HUES48 (cell line): Measurements from ENCODE around the gene FPR2.

Experiments used
- H3K27ac ChIP-seq: one replicate; pipeline ENCODE4 v1.7.0; 2013; ENCODE audit warnings: low read depth, low read length, inconsistent platforms
- H3K27me3 ChIP-seq: 2 replicates; pipeline ENCODE4 v1.6.1; 2013; ENCODE audit warnings: mild to moderate bottlenecking, low read length; ENCODE audit not compliant: control insufficient read depth, insufficient read depth
- H3K36me3 ChIP-seq: 2 replicates; pipeline ENCODE4 v1.6.1; 2013; ENCODE audit warnings: low read length; ENCODE audit not compliant: control insufficient read depth, insufficient read depth
- H3K4me1 ChIP-seq: 2 replicates; pipeline ENCODE4 v1.6.1; 2013; ENCODE audit warnings: mild to moderate bottlenecking, low read length; ENCODE audit not compliant: control insufficient read depth, insufficient read depth
- H3K4me3 ChIP-seq: 2 replicates; pipeline ENCODE4 v1.5.1; 2013; ENCODE audit warnings: mild to moderate bottlenecking, low read depth, low read length
- H3K9ac ChIP-seq: 2 replicates; pipeline ENCODE4 v1.6.1; 2013; ENCODE audit warnings: mild to moderate bottlenecking, low read depth, low read length, moderate library complexity
- H3K9me3 ChIP-seq: 2 replicates; pipeline ENCODE4 v1.6.1; 2013; ENCODE audit warnings: low read length; ENCODE audit not compliant: control insufficient read depth, insufficient read depth

The FPR2 gene, protein sequence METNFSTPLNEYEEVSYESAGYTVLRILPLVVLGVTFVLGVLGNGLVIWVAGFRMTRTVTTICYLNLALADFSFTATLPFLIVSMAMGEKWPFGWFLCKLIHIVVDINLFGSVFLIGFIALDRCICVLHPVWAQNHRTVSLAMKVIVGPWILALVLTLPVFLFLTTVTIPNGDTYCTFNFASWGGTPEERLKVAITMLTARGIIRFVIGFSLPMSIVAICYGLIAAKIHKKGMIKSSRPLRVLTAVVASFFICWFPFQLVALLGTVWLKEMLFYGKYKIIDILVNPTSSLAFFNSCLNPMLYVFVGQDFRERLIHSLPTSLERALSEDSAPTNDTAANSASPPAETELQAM

DNA sequence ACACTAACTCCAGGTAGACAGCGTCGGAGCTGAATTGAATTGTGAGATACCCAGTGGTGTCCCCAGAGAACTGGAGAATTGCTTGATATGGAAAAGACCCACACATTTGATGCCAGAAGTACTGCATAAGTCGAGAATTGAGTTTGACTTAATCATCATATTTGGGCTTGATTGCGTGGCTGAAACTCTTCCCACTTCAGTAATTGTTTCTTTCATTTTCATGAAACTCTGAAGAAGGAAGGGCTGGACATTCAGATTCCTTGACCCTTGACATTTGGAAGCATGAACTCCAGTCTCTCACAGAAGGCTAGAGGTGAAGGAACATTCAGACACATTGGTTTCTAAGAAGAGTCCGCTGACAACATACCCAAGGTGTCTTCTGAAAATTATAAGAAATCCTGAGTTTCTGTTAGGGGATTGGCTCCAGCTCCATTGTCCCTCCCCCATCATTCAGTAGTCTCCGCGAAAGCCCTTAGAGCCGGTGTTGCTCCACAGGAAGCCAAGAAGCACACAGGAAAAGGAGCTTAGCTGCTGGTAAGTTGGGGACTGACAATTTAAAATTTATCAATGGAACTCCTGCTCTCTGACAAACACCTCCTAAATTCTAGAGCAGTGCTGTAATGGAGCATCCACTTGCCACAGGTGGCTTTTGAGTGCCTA lies at the start of gene FPR2:
Gene FPR2 (plus strand): TSS at position 484 of the 660 bp plus-strand sequence. CDS start 7,479 bp downstream, outside the sequence.
- Histone ChIP-seq H3K27ac (no peak within 1 kb of the TSS), H3K36me3 (no peaks in the 10 kb centered on the region), H3K4me3 (no peak within 1 kb of the TSS), H3K27me3 (no peaks in the 10 kb centered on the region), H3K4me1 (no peaks in the 10 kb centered on the region), H3K9ac (no peak within 1 kb of the TSS), H3K9me3 (peaks cover 16% of the 10 kb centered on the region)

DNA sequence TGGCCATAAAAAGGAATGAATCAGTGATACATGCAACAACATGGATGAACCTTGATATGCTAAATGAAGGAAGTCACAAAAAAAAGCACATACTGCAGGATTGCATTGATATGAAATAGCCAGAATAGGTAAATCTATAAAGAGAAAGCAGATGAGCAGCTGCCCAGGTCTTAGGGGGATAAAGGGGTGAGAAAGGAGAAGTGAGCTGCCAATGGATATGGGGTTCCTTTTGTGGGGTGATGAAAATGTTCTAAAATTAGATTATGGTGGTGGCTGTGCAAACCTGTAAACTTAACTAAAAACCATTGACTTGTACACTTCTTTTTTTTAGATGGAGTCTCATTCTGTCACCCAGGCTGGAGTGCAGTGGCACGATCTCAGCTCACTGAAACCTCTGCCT lies 49.3 kb upstream of the FPR2 start:
- Histone ChIP-seq H3K4me1 (no peaks in the 10 kb centered on the region), H3K9ac (no peak overlapping the region), H3K9me3 (no peaks in the 10 kb centered on the region), H3K36me3 (no peaks in the 10 kb centered on the region), H3K27me3 (peaks cover 10% of the 10 kb centered on the region), H3K4me3 (no peak overlapping the region), H3K27ac (no peak overlapping the region)

DNA sequence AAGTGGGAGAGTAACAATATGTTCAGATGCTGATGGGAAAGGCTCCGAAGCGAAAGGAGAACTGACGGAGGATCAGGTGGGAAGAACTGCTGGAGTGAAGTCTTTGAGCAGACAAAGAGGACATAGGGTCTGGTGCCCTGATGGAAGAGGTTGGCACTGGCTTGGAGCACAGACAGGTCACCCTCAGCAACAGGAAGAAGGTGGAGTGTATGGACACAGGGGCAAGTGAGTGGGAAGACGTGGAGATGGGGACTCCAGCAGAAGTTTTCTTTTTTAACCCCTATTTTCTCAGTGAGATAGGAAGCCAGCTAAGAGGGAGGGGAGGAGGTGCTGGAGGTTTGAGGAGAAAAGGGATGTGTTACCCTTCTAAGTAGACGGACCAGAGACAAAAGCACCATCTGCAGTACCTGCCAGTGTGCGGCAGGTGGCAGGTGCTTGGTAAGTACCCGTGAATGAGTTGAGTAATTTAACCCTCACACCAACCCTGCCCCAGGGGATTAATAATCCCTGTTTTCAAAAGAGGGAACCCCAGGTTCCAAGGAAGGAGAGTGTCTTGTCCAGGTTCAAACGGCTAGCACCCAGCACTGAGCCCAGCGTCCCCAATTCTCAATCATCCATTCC lies 48.4 kb upstream of the FPR2 start:
- Histone ChIP-seq H3K27ac (no peak overlapping the region), H3K9ac (no peak overlapping the region), H3K4me1 (no peaks in the 10 kb centered on the region), H3K4me3 (no peak overlapping the region), H3K9me3 (no peaks in the 10 kb centered on the region), H3K27me3 (peaks cover 17% of the 10 kb centered on the region), H3K36me3 (no peaks in the 10 kb centered on the region)

DNA sequence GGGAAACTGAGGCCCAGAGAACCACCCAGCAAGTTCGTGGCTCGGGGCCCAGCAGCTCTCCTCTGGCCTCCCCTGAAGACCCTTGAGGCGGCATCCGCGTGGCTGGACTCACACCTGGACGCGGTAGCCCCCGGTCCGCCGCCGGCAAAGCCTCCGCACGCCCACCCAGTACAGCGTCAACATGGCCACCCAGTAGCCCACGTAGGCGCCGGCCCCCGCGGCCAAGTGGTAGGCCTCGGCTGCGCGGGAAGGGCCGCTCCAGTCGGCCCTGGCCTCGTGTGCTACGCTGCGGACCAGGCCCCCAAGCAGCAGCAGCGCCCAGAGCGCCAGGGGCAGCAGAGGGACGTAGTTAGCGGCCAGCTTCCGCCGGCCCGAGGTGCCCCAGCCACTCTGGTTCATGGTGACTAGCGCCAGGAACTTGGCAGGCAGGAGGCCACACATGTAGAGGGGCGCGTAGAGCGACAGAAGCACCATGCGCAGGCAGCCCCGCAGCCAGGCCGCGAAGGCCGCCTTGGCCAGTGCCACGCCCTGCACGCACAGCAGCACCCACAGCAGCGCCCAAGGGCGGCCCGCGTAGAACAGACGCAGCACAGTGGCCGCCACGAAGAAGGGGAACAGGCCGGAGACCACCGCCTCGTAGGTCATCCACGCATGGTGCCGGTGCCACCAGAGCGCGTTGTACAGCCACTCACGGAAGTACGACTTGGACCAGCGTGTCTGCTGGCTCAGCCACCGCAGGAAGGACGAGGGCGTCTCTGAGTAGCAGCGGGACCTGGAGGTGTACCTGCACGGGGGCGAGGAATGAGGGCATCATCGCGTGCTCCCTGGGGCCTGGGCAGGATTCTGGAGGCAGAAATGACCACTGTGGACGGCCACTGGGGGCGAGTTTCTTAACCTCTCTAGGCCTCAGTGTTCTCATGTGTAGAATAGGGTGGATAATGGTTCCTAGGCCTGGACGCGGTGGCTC lies 47.4 kb upstream of the FPR2 start:
- Histone ChIP-seq H3K9ac (no peak overlapping the region), H3K4me3 (no peak overlapping the region), H3K36me3 (no peaks in the 10 kb centered on the region), H3K9me3 (no peaks in the 10 kb centered on the region), H3K27me3 (peaks cover 27% of the 10 kb centered on the region), H3K4me1 (no peaks in the 10 kb centered on the region), H3K27ac (no peak overlapping the region)

DNA sequence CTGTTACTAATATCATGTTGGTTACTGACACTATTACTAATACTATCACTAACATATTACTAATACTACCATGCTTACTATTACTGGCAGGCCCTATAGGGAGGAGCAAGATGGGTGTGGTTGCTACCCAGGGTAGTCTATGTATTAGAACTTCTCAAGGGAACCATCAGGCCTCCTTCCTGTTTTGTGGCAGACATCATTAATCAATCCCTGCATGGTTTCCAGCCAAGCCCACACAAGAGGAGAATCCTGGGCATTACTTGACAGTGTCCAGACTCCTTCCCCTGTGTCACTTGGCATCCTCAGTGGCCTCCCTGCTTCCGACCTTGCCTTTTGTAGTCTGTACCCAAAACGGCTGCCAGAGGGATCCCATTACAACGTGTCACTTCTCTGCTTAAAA lies 46.1 kb upstream of the FPR2 start:
- H3K4me3 ChIP-seq, result no peak overlapping the region
- H3K27me3 ChIP-seq, result peaks cover 40% of the 10 kb centered on the region
- H3K27ac ChIP-seq, result no peak overlapping the region
- H3K36me3 ChIP-seq, result no peaks in the 10 kb centered on the region
- H3K9me3 ChIP-seq, result no peaks in the 10 kb centered on the region
- no peaks in the 10 kb centered on the region for H3K4me1 ChIP-seq
- H3K9ac ChIP-seq, result no peak overlapping the region

DNA sequence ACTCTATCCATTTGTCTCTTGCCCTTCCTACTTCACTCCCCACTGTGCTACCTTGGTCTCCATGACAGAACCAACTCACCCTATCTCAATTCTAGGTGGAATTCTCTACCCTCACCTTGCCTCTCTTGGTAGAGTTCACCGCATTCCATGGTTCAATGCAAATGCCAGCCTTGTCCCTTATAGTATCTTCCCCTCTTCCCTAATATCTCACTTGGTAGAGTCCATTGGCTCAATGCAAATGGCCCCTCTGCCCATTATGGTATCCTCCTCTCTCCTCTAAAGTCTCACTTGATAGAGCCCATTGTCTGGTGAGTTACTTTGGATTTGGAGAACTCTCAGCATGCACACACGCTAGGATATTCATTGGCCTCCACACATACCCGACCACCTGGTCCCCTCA lies 45.1 kb upstream of the FPR2 start:
- no peaks in the 10 kb centered on the region for H3K4me1 ChIP-seq
- H3K27ac ChIP-seq, result no peak overlapping the region
- H3K4me3 ChIP-seq, result no peak overlapping the region
- H3K36me3 ChIP-seq, result no peaks in the 10 kb centered on the region
- no peaks in the 10 kb centered on the region for H3K9me3 ChIP-seq
- H3K27me3 ChIP-seq, result peaks cover 50% of the 10 kb centered on the region
- no peak overlapping the region for H3K9ac ChIP-seq

DNA sequence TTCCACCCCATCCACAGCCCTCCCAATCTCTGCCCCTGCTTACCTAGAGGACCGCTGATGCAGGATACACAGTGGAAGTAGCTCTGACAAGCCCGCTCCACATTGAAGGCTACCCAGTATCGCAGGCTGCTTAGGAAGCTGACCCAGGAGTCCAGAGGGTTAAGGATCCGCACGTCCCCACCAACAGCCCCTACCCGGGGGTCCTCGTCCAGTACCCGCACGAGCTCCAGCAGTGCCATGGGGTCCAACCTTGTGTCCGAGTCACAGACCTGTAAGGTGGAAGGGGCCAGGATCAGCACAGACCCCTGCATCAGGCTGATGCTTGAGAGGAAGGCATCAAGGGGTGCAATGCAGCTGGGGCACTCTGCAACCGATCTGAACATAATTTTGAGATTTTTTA lies 44.1 kb upstream of the FPR2 start:
- Histone ChIP-seq H3K27me3 (peaks cover 48% of the 10 kb centered on the region), H3K27ac (no peak overlapping the region), H3K9ac (no peak overlapping the region), H3K9me3 (no peaks in the 10 kb centered on the region), H3K4me3 (no peak overlapping the region), H3K36me3 (no peaks in the 10 kb centered on the region), H3K4me1 (no peaks in the 10 kb centered on the region)

DNA sequence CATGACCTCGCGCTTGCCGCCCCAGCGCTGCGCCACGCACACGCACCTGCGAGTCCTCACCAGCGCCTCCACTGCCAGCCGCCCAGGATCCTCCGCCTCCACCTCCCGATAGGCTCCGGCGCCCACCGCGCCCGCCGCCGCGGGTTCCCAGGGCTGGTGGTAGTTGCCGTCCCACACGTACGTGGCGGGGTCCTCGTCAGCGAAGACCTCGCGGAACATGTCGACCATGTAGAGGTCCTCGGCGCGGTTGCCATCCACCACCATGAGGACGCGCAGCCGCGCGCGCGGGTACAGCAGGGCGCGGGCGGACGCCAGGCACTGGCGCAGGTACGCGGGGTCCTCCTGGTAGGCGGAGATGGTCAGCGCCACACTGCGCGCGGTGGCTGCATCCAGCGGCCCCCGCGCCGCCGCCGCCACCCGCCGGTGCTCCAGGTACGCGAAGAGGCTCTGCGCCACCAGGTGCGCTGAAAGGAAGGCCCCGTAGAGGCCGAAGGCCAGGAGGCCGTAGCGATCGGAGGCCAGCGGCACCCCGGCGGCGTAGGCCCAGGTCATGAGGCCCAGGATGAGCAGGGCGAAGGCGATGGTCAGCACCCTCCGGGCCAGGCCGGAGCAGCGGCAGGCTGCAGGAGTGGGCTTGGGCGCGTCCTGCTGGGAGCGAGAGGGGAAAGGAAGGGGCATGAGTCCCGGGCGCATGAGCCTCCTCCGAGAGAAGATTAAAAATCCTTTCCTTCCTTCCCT lies 41.6 kb upstream of the FPR2 start:
- Histone ChIP-seq H3K27ac (no peak overlapping the region), H3K9ac (no peak overlapping the region; the same call in 1 of the 2 replicates), H3K4me3 (peak overlapping the region; percentile 73), H3K4me1 (no peaks in the 10 kb centered on the region; the same call in 1 of the 2 replicates), H3K27me3 (peaks cover 48% of the 10 kb centered on the region), H3K9me3 (no peaks in the 10 kb centered on the region), H3K36me3 (no peaks in the 10 kb centered on the region)

DNA sequence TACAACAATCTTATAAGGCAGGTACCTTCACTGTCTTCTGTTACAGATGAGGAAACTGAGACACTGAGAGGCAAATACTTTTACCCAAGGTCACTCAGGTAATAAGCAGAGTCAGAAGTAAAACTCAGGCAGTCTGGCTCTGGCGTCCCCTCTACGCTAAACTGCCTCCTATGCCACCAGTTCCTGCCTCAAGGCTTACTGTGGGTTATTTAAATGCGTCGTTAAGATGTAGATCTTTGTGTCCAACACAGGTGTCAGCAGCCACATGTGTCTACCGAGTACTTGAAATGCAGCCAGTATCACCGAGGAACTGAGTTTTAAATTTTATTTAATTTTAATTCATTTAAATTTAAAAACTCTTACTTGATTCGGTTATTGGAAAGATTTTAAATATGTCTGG lies 39.1 kb upstream of the FPR2 start:
- Histone ChIP-seq H3K4me1 (no peaks in the 10 kb centered on the region; the same call in 1 of the 2 replicates), H3K27ac (no peak overlapping the region), H3K9me3 (no peaks in the 10 kb centered on the region), H3K36me3 (no peaks in the 10 kb centered on the region), H3K27me3 (peaks cover 43% of the 10 kb centered on the region), H3K9ac (no peak overlapping the region), H3K4me3 (no peak overlapping the region)

DNA sequence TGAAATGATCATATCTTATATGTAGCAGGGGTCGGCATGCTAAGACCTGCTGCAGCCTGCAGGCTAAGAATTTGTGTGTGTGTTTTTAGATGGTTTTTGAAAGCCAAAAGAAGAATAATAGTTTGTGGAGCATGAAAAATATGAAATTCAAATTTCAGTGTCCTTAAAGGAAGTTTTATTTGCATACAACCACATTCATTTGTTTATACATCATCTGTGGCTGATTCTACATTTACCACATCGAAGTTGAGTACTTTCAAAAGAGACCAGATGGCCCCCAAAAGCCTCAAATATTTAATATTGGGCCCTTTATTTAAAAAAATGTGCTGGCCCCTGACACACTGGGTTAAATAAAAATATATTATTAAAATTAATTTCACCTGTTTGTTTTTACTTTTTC lies 38.5 kb upstream of the FPR2 start:
- Histone ChIP-seq H3K4me1 (no peaks in the 10 kb centered on the region; the same call in 1 of the 2 replicates), H3K9me3 (no peaks in the 10 kb centered on the region), H3K36me3 (no peaks in the 10 kb centered on the region), H3K4me3 (no peak overlapping the region), H3K27me3 (peaks cover 37% of the 10 kb centered on the region), H3K9ac (no peak overlapping the region), H3K27ac (no peak overlapping the region)
